Fibroblast of villous mesenchyme (primary cell): ENCODE results near the gene CDK9. TPM values are rescaled to one million over a fixed set of nuclear protein-coding genes. Genes with fewer than 3 reads are reported as not detected.

Source experiments
- DNase-seq: peaks from one replicate; pipeline ENCODE4 v3.0.0-alpha.2; 2010; ENCODE audit warnings: low read depth
- H3K4me3 ChIP-seq: 2 replicates; pipeline ENCODE4 v1.5.1; 2011; ENCODE audit warnings: low read depth, mild to moderate bottlenecking, low read length
- total RNA-seq: library from RNA; depleted of rRNA; stranded (reverse); fragments of >200 nt; gene quantifications from 2 replicates; pipeline ENCODE4 v1.2.3, GENCODE V29; 2012
- TF ChIP-seq, protein P1 (sequence below): IDR thresholded peaks from 2 replicates; pipeline ENCODE4 v1.5.1; 2012; ENCODE audit warnings: low read depth, mild to moderate bottlenecking, low read length; ENCODE audit not compliant: insufficient read depth

Gene CDK9
- total RNA-seq, 1 donor: 50.1 TPM

DNA sequence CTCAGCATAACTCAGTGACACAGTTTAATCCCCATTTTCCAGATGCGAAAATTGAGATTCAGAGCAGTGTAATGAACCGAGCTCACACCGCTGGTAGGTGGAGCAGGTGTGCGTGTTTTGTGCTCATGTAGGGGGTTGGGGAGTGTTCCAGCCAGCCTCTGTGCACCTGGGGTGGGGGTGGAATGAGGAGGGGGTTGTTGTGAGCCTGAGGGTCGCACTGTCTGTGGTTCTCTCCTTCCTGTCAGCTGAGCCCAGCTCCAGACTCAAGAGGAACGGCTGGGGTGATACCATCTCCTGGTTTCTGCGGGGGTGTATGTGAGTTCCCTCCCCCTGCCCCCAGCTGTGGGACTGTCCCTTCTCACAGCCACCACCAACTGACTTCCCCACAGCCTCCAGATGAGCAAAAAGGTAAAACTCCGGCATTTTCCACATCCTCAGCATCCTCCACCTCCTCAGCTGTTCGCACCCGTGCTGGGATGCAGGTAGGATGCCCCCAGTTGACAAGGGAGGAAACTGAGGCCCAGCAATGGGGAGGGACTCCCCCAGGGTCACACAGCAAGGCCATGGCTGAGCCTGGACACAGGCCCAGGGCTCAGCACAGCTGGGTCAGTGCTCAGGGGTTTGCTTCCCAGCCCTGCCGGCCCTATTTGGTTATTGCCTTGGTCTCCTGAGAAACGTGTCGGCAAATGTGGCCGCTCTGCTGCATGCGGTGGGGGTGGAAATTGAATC is 9.5 kb upstream of the CDK9 start:
- TF ChIP-seq, protein P1, sequence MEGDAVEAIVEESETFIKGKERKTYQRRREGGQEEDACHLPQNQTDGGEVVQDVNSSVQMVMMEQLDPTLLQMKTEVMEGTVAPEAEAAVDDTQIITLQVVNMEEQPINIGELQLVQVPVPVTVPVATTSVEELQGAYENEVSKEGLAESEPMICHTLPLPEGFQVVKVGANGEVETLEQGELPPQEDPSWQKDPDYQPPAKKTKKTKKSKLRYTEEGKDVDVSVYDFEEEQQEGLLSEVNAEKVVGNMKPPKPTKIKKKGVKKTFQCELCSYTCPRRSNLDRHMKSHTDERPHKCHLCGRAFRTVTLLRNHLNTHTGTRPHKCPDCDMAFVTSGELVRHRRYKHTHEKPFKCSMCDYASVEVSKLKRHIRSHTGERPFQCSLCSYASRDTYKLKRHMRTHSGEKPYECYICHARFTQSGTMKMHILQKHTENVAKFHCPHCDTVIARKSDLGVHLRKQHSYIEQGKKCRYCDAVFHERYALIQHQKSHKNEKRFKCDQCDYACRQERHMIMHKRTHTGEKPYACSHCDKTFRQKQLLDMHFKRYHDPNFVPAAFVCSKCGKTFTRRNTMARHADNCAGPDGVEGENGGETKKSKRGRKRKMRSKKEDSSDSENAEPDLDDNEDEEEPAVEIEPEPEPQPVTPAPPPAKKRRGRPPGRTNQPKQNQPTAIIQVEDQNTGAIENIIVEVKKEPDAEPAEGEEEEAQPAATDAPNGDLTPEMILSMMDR: no peak
- H3K4me3 ChIP-seq: no peak overlapping the region
- DNase-seq: no peak

DNA sequence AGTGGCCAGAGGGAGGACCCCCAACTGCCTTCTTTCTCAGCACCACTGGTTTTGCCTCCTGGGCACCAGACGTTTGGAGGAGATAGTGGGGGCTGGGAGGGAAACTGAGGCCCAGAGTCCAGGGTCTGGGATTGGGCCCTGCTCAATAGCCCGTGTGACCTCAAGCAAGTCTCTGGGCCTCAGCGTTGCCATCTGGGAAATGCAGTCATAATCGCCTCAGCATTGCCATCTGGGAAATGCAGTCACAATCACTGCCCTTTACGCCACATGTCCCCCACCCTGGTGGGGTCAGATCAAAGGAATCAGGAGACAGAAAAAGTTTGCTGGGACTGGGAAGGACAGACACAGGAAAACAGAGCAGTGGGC is 8.9 kb upstream of the CDK9 start:
- H3K4me3 ChIP-seq: no peak overlapping the region
- TF ChIP-seq, protein P1: no peak
- no peak for DNase-seq

GRCh38 chr9:127777368-127777980 is 8.4 kb upstream of the CDK9 start:
- DNase-seq: no peak
- H3K4me3 ChIP-seq: no peak overlapping the region
- TF ChIP-seq, protein P1: no peak

- TF ChIP-seq, protein P1: no peak
- H3K4me3 ChIP-seq: no peak within 1 kb of the TSS
- no peak for DNase-seq
Observed at GRCh38 chr9:127778280-127779135, 7.3 kb upstream of the CDK9 start, which contains the start of gene SH2D3C. Gene SH2D3C (minus strand): TSS chr9:127778666. CDS start chr9:127778627, 39 bp downstream.

- no peak for DNase-seq
- TF ChIP-seq, protein P1: no peak
- no peak overlapping the region for H3K4me3 ChIP-seq
Observed at GRCh38 chr9:127779136-127779981, 6.5 kb upstream of the CDK9 start.
